Measurements from ENCODE around the gene KLHL42.
"Not testable (repeated sequence)": the region's sequence is repeated elsewhere in the genome, so short reads cannot be mapped to it uniquely, and the experiment has no call there.

Gene KLHL42

GRCh38 chr12:27779920-27780611 lies at the start of gene KLHL42, which contains the start of gene MANSC4:
TSS of gene KLHL42 (plus strand) at chr12:27780233. CDS start at chr12:27780331, 98 bp downstream.
TSS of gene MANSC4 (minus strand) at chr12:27780236. CDS start at chr12:27771276, 8,960 bp downstream.
- DNase-seq: no peak

GRCh38 chr12:27732281-27732680 lies 47.8 kb upstream of the KLHL42 start:
- DNase-seq: no peak

GRCh38 chr12:27733052-27733656 lies 46.9 kb upstream of the KLHL42 start:
- DNase-seq: no peak

GRCh38 chr12:27733791-27734190 lies 46.2 kb upstream of the KLHL42 start:
- no peak for DNase-seq

- not testable (repeated sequence) for DNase-seq
These were observed 45.7 kb upstream of the KLHL42 start for GRCh38 chr12:27734321-27734720.

- DNase-seq: no peak
These were observed 36.4 kb upstream of the KLHL42 start for GRCh38 chr12:27743601-27744000.

- DNase-seq: not testable (repeated sequence)
These were observed 34.3 kb upstream of the KLHL42 start for GRCh38 chr12:27745734-27746133.

GRCh38 chr12:27747111-27747820 lies 32.8 kb upstream of the KLHL42 start:
- no peak for DNase-seq

- DNase-seq: no peak
These were observed 28.5 kb upstream of the KLHL42 start for GRCh38 chr12:27751386-27752047.

GRCh38 chr12:27754795-27755194 lies 25.2 kb upstream of the KLHL42 start:
- no peak for DNase-seq

GRCh38 chr12:27756670-27757195 lies 23.3 kb upstream of the KLHL42 start:
- DNase-seq: no peak

GRCh38 chr12:27762757-27763156 lies 17.3 kb upstream of the KLHL42 start:
- no peak for DNase-seq

GRCh38 chr12:27766587-27766986 lies 13.4 kb upstream of the KLHL42 start:
- DNase-seq: no peak

GRCh38 chr12:27769142-27769673 lies 10.8 kb upstream of the KLHL42 start:
- DNase-seq: no peak

- DNase-seq: no peak
These were observed 8.3 kb upstream of the KLHL42 start for GRCh38 chr12:27771481-27772327.

GRCh38 chr12:27772328-27773049 lies 7.5 kb upstream of the KLHL42 start:
- DNase-seq: no peak

- no peak for DNase-seq
These were observed 2.9 kb upstream of the KLHL42 start for GRCh38 chr12:27777141-27777540.

GRCh38 chr12:27778206-27778605 lies 1.8 kb upstream of the KLHL42 start:
- no peak for DNase-seq

GRCh38 chr12:27779416-27779919 lies 565 bp upstream of the KLHL42 start:
- DNase-seq: no peak

GRCh38 chr12:27780612-27781408 lies 777 bp downstream of the KLHL42 start:
- no peak for DNase-seq

Data from NCI-H1048 (cell line).